Sigmoid colon (tissue), 4 donors: ENCODE results near the gene CLOCK.

Experiments used
- POLR2A ChIP-seq, 2 donors: fragments of 450-650 bp; IDR thresholded peaks; one replicate each; pipeline ENCODE4 v1.6.1; 2016; ENCODE audit warnings: antibody characterized with exemption in 2 of 2, mild to moderate bottlenecking in 2 of 2, moderate library complexity in 2 of 2
- POLR2AphosphoS5 ChIP-seq, 4 donors: sonication (generic); formaldehyde crosslinking; IDR thresholded peaks; one replicate each; pipeline ENCODE4 v1.6.1; 2017; ENCODE audit warnings: antibody characterized with exemption in 4 of 4
- TF ChIP-seq, protein P1 (sequence below), 4 experiments: fragments of 450-650 bp in 3 of 4; fragments of 200-600 bp in 1 of 4; IDR thresholded peaks; one replicate each; pipeline ENCODE4 v1.5.1; 2016 to 2019; ENCODE audit warnings: antibody characterized with exemption in 4 of 4, mild to moderate bottlenecking in 3 of 4, moderate library complexity in 2 of 4

GRCh38 chr4:55592014-55592413 is 45.3 kb upstream of the CLOCK start, which contains the start of gene PDCL2:
- TF ChIP-seq POLR2A (IDR thresholded peaks at IDR 0.05) (no peak), POLR2AphosphoS5 (IDR thresholded peaks at IDR 0.05) (no peak)
- TF ChIP-seq, protein P1, sequence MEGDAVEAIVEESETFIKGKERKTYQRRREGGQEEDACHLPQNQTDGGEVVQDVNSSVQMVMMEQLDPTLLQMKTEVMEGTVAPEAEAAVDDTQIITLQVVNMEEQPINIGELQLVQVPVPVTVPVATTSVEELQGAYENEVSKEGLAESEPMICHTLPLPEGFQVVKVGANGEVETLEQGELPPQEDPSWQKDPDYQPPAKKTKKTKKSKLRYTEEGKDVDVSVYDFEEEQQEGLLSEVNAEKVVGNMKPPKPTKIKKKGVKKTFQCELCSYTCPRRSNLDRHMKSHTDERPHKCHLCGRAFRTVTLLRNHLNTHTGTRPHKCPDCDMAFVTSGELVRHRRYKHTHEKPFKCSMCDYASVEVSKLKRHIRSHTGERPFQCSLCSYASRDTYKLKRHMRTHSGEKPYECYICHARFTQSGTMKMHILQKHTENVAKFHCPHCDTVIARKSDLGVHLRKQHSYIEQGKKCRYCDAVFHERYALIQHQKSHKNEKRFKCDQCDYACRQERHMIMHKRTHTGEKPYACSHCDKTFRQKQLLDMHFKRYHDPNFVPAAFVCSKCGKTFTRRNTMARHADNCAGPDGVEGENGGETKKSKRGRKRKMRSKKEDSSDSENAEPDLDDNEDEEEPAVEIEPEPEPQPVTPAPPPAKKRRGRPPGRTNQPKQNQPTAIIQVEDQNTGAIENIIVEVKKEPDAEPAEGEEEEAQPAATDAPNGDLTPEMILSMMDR (IDR thresholded peaks at IDR 0.05): no peak
